MCF 10A (cell line): Measurements from ENCODE around the gene CYREN. TPM values are rescaled to one million over a fixed set of nuclear protein-coding genes. Genes with fewer than 3 reads are reported as not detected.

Source experiments
- BruUV-seq: library from RNA; stranded (reverse); fragments of 400-500 nt; replicated peaks from 2 replicates; lab custom pipeline; 2021; lab: Mats Ljungman, UMichigan
- CTCF ChIA-PET: fragments of 300-600 bp; sonication (Branson Sonifier 250); formaldehyde crosslinking; extraction: SDS; loops from one replicate; lab custom pipeline; 2021; ENCODE audit warnings: antibody characterized with exemption, inconsistent platforms; lab: Yijun Ruan, JAX
- POLR2A ChIA-PET: fragments of 300-600, 350-650 bp; sonication (Branson Sonifier 250); formaldehyde crosslinking; extraction: SDS; loops from one replicate; lab custom pipeline; 2020; ENCODE audit warnings: antibody characterized with exemption, inconsistent platforms; lab: Yijun Ruan, JAX
- DNase-seq: peaks from one replicate; pipeline ENCODE4 v3.0.0-alpha.2; 2018; ENCODE audit not compliant: unreplicated experiment
- H3K27ac Mint-ChIP-seq: one replicate; pipeline ENCODE4 v1.8.0; 2022; ENCODE audit warnings: mild to moderate bottlenecking, low read depth, mixed read lengths; ENCODE audit not compliant: unreplicated experiment
- H3K27me3 Mint-ChIP-seq: one replicate; pipeline ENCODE4 v1.8.0; 2022; ENCODE audit warnings: mixed read lengths; ENCODE audit not compliant: insufficient read depth, unreplicated experiment
- H3K36me3 Mint-ChIP-seq: one replicate; pipeline ENCODE4 v1.8.0; 2022; ENCODE audit warnings: mild to moderate bottlenecking, moderate library complexity, mixed read lengths; ENCODE audit not compliant: insufficient read depth, unreplicated experiment
- H3K4me1 Mint-ChIP-seq: one replicate; pipeline ENCODE4 v1.8.0; 2022; ENCODE audit warnings: mixed read lengths; ENCODE audit not compliant: insufficient read depth, unreplicated experiment
- H3K4me3 Mint-ChIP-seq: one replicate; pipeline ENCODE4 v1.8.0; 2022; ENCODE audit warnings: mild to moderate bottlenecking, moderate library complexity, mixed read lengths; ENCODE audit not compliant: unreplicated experiment
- H3K9me3 Mint-ChIP-seq: one replicate; pipeline ENCODE4 v1.8.0; 2022; ENCODE audit warnings: mixed read lengths; ENCODE audit not compliant: unreplicated experiment
- intact Hi-C: fragments of 100-400 bp; cut with micrococcal nuclease; formaldehyde crosslinking; loops from 2 replicates; pipeline ENCODE4 v1.14.1; 2022
- total RNA-seq: library from RNA; stranded (reverse); gene quantifications from 2 replicates; pipeline ENCODE4 v1.2.3, GENCODE V29; 2022
- TF ChIP-seq, protein P1 (sequence below): fragments of 200-600 bp; IDR thresholded peaks from one replicate; pipeline ENCODE4 v1.8.0; 2022; ENCODE audit warnings: antibody characterized with exemption, mild to moderate bottlenecking; ENCODE audit not compliant: unreplicated experiment

CYREN gene
- total RNA-seq, 1 experiment from 2014 or later = 66.0 TPM

DNA sequence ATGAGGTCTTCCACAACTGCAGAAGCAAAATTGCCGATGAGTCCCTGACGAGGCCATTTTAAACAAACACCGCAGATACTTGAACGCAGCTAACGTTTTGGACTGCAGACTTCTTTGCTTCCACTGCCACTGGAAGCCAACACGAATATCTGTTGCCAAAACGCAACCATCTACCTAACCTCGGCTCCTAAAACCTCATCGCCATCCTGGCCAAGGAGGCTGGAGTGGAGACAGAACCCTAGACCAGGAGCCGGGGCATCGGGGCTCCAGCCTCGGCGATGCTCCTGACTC, 40.3 kb upstream of the CYREN start:
- ChIA-PET CTCF (interaction anchor here (0.6 to 2.4 kb wide), 7 partner anchors 35 to 475 kb away, joined by 3 to 5 read pairs (median 3); no protein-coding TSS in a partner anchor), POLR2A (interaction anchor here (0.7 to 3.5 kb wide), 14 partner anchors 9 to 841 kb away, joined by 3 to 78 read pairs (median 5); partner anchors contain the start of genes BPGM, CNOT4 and CYREN)
- BruUV-seq = no TSS peak
- Mint-ChIP-seq H3K27ac (peak overlapping the region; percentile 92), H3K4me1 (no peaks in the 10 kb centered on the region), H3K9me3 (no peaks in the 10 kb centered on the region), H3K27me3 (no peaks in the 10 kb centered on the region), H3K4me3 (peak overlapping the region; percentile 91), H3K36me3 (peaks cover 7% of the 10 kb centered on the region)
- TF ChIP-seq, protein P1, sequence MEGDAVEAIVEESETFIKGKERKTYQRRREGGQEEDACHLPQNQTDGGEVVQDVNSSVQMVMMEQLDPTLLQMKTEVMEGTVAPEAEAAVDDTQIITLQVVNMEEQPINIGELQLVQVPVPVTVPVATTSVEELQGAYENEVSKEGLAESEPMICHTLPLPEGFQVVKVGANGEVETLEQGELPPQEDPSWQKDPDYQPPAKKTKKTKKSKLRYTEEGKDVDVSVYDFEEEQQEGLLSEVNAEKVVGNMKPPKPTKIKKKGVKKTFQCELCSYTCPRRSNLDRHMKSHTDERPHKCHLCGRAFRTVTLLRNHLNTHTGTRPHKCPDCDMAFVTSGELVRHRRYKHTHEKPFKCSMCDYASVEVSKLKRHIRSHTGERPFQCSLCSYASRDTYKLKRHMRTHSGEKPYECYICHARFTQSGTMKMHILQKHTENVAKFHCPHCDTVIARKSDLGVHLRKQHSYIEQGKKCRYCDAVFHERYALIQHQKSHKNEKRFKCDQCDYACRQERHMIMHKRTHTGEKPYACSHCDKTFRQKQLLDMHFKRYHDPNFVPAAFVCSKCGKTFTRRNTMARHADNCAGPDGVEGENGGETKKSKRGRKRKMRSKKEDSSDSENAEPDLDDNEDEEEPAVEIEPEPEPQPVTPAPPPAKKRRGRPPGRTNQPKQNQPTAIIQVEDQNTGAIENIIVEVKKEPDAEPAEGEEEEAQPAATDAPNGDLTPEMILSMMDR = no peak
- no peak for DNase-seq
- intact Hi-C loops = loop anchor here (1.0 kb wide), 1 partner anchor 41 kb away; the partner anchor contains the start of gene CYREN

DNA sequence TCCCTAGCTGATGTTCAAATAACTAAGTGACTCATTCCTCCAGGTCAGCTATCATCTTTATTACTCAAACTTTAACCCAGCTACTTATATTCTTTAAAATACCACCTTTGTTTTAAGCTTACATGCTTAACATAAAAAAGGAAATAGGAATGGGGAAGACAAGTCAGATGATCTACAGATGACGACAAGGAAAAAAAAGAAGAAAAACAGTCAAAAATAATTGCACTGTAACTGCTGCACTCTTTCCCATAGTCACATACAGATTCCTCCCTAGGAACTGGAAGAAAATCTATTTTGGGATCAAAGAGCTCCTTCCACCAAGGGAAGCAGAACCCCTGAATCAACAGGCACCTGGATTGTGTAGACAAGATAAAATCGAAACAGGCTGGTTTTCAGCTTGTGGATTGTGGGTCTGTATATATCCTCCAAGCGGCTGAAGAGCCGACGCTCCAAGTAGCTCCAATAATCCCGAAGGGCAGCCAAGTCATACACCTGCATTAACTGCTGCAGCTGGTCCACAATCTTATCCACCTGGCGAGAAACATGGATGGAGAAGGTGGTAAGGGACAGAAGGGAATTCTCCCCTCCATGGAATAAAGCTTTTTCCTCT, 38.8 kb upstream of the CYREN start:
- CTCF ChIA-PET = interaction anchor here (0.6 to 2.4 kb wide), 6 partner anchors 25 to 894 kb away, joined by 3 to 5 read pairs (median 4); no protein-coding TSS in a partner anchor
- Mint-ChIP-seq H3K4me3 (no peak overlapping the region), H3K4me1 (peaks cover 5% of the 10 kb centered on the region), H3K27me3 (no peaks in the 10 kb centered on the region), H3K9me3 (no peaks in the 10 kb centered on the region), H3K27ac (no peak overlapping the region), H3K36me3 (peaks cover 9% of the 10 kb centered on the region)
- no peak for DNase-seq
- POLR2A ChIA-PET = interaction anchor here (0.7 to 3.5 kb wide), 8 partner anchors 9 to 336 kb away, joined by 3 to 78 read pairs (median 5); partner anchors contain the start of gene CYREN
- TF ChIP-seq, protein P1 = no peak
- intact Hi-C loops = no loop called here
- no TSS peak for BruUV-seq

DNA sequence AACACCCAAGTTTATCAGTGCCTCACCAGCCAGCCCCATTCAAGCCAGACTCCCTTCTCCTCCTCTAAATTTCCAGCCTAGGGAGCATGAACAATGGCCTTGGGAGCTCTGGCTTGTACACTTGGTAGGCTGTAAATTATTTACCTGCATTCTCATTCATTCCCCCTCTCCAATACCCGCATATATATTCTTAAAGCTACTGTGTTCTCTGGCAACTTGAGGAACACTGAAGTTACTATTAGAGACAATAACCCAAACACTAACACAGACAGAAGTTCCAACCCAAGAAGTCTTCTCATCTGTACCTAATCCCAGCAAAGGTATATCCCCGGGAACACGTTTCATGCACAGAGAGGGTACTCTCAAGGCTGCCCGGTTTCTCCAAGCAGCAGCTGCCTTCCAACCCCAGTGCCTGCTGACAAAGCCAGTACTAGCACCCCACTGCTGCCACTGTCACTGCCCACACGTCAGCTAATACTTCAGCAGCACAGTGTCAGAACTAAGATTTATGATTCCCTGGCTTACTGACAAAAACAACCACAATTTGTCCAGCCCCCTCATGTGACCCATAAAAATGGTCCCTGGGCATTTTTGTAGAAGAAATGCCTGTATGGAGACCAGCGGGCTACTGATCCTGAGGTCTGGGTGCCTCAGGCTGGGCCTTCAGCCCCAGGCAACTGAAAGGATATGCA, 37.7 kb upstream of the CYREN start:
- Mint-ChIP-seq H3K36me3 (peaks cover 9% of the 10 kb centered on the region), H3K4me3 (no peak overlapping the region), H3K4me1 (peaks cover 5% of the 10 kb centered on the region), H3K9me3 (no peaks in the 10 kb centered on the region), H3K27me3 (no peaks in the 10 kb centered on the region), H3K27ac (no peak overlapping the region)
- CTCF ChIA-PET = interaction anchor here (2.4 kb wide), 1 partner anchor 32 kb away, joined by 5 read pairs; no protein-coding TSS in a partner anchor
- no TSS peak for BruUV-seq
- POLR2A ChIA-PET = interaction anchor here (0.9 to 1.3 kb wide), 2 partner anchors 31 to 293 kb away, joined by 3 to 4 read pairs; no protein-coding TSS in a partner anchor
- no peak for DNase-seq
- intact Hi-C loops = no loop called here
- TF ChIP-seq, protein P1 = no peak
